ENCODE measurements around the gene ACTL6B. TPM values are rescaled to one million over a fixed set of nuclear protein-coding genes. Genes with fewer than 3 reads are reported as not detected.
"Not testable (repeated sequence)": the region's sequence is repeated elsewhere in the genome, so short reads cannot be mapped to it uniquely, and the experiment has no call there.

ACTL6B gene
- total RNA-seq, 2 donors from 2014 or later = not detected

- no peaks in the 10 kb centered on the region for H3K4me1 ChIP-seq (ENCODE audit: control insufficient read depth, insufficient read depth, low read length)
- Mint-ChIP-seq H3K9me3 (no peaks in the 10 kb centered on the region), H3K27me3 (ENCODE audit: insufficient read depth) (peaks cover 49% of the 10 kb centered on the region), H3K27ac (no peak overlapping the region), H3K4me1 (no peaks in the 10 kb centered on the region), H3K36me3 (ENCODE audit: low read depth) (no peaks in the 10 kb centered on the region), H3K4me3 (no peak overlapping the region)
- H3K9me3 ChIP-seq (ENCODE audit: control insufficient read depth, low read length) = no peaks in the 10 kb centered on the region
- H3K9ac ChIP-seq (ENCODE audit: extremely low read depth, low read length, poor library complexity, severe bottlenecking) = no peak overlapping the region
- H3K27me3 ChIP-seq (ENCODE audit: control insufficient read depth, insufficient read depth, low read length, poor library complexity, severe bottlenecking) = peaks cover 13% of the 10 kb centered on the region
- peak; percentile 27 for TF ChIP-seq CTCF (conservative IDR thresholded peaks at IDR 0.05)
- no peak overlapping the region for H3K27ac ChIP-seq (ENCODE audit: low read depth, low read length)
- H3K36me3 ChIP-seq (ENCODE audit: control insufficient read depth, insufficient read depth, low read length) = no peaks in the 10 kb centered on the region
- DNase-seq = no peak
- H3K4me3 ChIP-seq (ENCODE audit: low read length) = no peak overlapping the region
- WGBS, 2 experiments (ENCODE audit: insufficient coverage in 1 of 2, insufficient read length in 1 of 2) = 88 to 96% methylated on average over 1 to 2 of the region's 2 CpGs
Observed at GRCh38 chr7:100668069-100668449, 11.8 kb upstream of the ACTL6B start.

- no peak for TF ChIP-seq CTCF (conservative IDR thresholded peaks at IDR 0.05)
- Mint-ChIP-seq H3K27me3 (ENCODE audit: insufficient read depth) (peaks cover 45% of the 10 kb centered on the region), H3K9me3 (no peaks in the 10 kb centered on the region), H3K36me3 (ENCODE audit: low read depth) (no peaks in the 10 kb centered on the region), H3K4me1 (no peaks in the 10 kb centered on the region), H3K4me3 (no peak overlapping the region), H3K27ac (no peak overlapping the region)
- Histone ChIP-seq H3K4me1 (ENCODE audit: control insufficient read depth, insufficient read depth, low read length) (no peaks in the 10 kb centered on the region), H3K4me3 (ENCODE audit: low read length) (no peak overlapping the region), H3K27ac (ENCODE audit: low read depth, low read length) (no peak overlapping the region), H3K36me3 (ENCODE audit: control insufficient read depth, insufficient read depth, low read length) (no peaks in the 10 kb centered on the region), H3K9me3 (ENCODE audit: control insufficient read depth, low read length) (no peaks in the 10 kb centered on the region), H3K27me3 (ENCODE audit: control insufficient read depth, insufficient read depth, low read length, poor library complexity, severe bottlenecking) (peaks cover 13% of the 10 kb centered on the region), H3K9ac (ENCODE audit: extremely low read depth, low read length, poor library complexity, severe bottlenecking) (no peak overlapping the region)
- DNase-seq = no peak
- WGBS, 2 experiments (ENCODE audit: insufficient coverage in 1 of 2, insufficient read length in 1 of 2) = 85 to 91% methylated on average over 16 of the region's 16 CpGs
Observed at GRCh38 chr7:100667331-100668068, 11.3 kb upstream of the ACTL6B start.

GRCh38 chr7:100665168-100665726 lies 9.0 kb upstream of the ACTL6B start:
- TF ChIP-seq CTCF (conservative IDR thresholded peaks at IDR 0.05) = no peak
- Mint-ChIP-seq H3K9me3 (no peaks in the 10 kb centered on the region), H3K27me3 (ENCODE audit: insufficient read depth) (peaks cover 29% of the 10 kb centered on the region), H3K4me3 (no peak overlapping the region), H3K27ac (no peak overlapping the region), H3K36me3 (ENCODE audit: low read depth) (no peaks in the 10 kb centered on the region), H3K4me1 (no peaks in the 10 kb centered on the region)
- H3K27ac ChIP-seq (ENCODE audit: low read depth, low read length) = no peak overlapping the region
- no peak overlapping the region for H3K9ac ChIP-seq (ENCODE audit: extremely low read depth, low read length, poor library complexity, severe bottlenecking)
- H3K4me1 ChIP-seq (ENCODE audit: control insufficient read depth, insufficient read depth, low read length) = no peaks in the 10 kb centered on the region
- 83 to 89% methylated on average over 2 to 5 of the region's 5 CpGs for WGBS, 2 experiments (ENCODE audit: insufficient coverage in 1 of 2, insufficient read length in 1 of 2)
- no peak overlapping the region for H3K4me3 ChIP-seq (ENCODE audit: low read length)
- no peak for DNase-seq
- H3K36me3 ChIP-seq (ENCODE audit: control insufficient read depth, insufficient read depth, low read length) = no peaks in the 10 kb centered on the region
- peaks cover 5% of the 10 kb centered on the region for H3K27me3 ChIP-seq (ENCODE audit: control insufficient read depth, insufficient read depth, low read length, poor library complexity, severe bottlenecking)
- H3K9me3 ChIP-seq (ENCODE audit: control insufficient read depth, low read length) = no peaks in the 10 kb centered on the region

GRCh38 chr7:100662194-100662776 lies 6.0 kb upstream of the ACTL6B start:
- not testable (repeated sequence) for H3K36me3 ChIP-seq (ENCODE audit: control insufficient read depth, insufficient read depth, low read length); H3K27ac Mint-ChIP-seq; DNase-seq; H3K4me1 ChIP-seq (ENCODE audit: control insufficient read depth, insufficient read depth, low read length); H3K9ac ChIP-seq (ENCODE audit: extremely low read depth, low read length, poor library complexity, severe bottlenecking); H3K27ac ChIP-seq (ENCODE audit: low read depth, low read length); H3K9me3 Mint-ChIP-seq; H3K9me3 ChIP-seq (ENCODE audit: control insufficient read depth, low read length); H3K36me3 Mint-ChIP-seq (ENCODE audit: low read depth); H3K4me3 ChIP-seq (ENCODE audit: low read length); H3K4me1 Mint-ChIP-seq; H3K27me3 ChIP-seq (ENCODE audit: control insufficient read depth, insufficient read depth, low read length, poor library complexity, severe bottlenecking); H3K4me3 Mint-ChIP-seq
- H3K27me3 Mint-ChIP-seq (ENCODE audit: insufficient read depth) = peaks cover 33% of the 10 kb centered on the region
- 88 to 90% methylated on average over 11 to 12 of the region's 12 CpGs for WGBS, 2 experiments (ENCODE audit: insufficient coverage in 1 of 2, insufficient read length in 1 of 2)
